ENCODE measurements around the gene CHST10. TPM values are rescaled to one million over a fixed set of nuclear protein-coding genes. Genes with fewer than 3 reads are reported as not detected.
"Not testable (repeated sequence)": the region's sequence is repeated elsewhere in the genome, so short reads cannot be mapped to it uniquely, and the experiment has no call there.

The CHST10 gene, protein sequence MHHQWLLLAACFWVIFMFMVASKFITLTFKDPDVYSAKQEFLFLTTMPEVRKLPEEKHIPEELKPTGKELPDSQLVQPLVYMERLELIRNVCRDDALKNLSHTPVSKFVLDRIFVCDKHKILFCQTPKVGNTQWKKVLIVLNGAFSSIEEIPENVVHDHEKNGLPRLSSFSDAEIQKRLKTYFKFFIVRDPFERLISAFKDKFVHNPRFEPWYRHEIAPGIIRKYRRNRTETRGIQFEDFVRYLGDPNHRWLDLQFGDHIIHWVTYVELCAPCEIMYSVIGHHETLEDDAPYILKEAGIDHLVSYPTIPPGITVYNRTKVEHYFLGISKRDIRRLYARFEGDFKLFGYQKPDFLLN
- total RNA-seq: 1 to 10 TPM; 3.3 to 4.5 TPM

DNA sequence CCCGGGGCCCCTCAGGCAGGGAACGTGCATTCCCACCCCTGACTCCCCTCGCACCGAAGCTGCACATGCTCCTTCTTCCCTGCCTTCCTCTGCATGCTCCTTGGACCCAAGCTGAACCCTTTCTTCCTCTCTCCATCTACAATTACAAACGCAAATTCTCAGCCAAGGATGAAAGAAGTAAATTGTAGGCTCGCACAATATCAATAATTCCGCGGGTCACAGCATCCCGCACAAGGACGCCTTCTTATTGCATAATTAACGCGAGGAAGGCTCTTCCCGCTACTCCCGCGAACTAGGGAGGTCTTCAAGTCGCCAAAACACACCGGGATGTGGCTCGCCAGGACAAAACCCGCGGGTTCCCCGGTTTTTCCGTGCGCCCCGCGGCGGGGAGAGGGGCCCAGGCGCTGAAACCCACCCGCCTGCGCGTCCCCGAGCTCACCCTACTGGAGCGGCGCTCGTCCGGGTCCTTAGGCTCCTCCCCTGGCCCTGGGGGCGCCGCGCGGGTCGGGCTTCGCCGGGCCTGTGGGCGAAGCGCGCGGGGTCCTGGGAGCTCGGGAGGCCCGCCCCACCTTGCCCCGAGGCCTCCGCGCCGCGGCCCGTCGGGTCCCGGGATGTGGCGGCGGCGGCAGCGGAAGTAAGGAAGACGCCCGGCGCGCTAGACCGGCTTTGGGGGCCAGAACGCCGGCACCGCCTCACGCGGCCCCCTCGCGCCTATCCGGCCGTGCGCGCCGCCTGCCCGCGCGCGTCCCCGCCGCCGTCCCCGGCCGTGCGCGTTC, at the start of gene CHST10:
CHST10 (minus strand) TSS at position 734 of the 776 bp plus-strand sequence. CDS start 10,993 bp downstream, outside the sequence.
- H3K4me1 Mint-ChIP-seq (ENCODE audit: low read depth): peaks cover 21% of the 10 kb centered on the region
- H3K27ac Mint-ChIP-seq: peak within 1 kb of the TSS; percentile 1
- intact Hi-C loops (cut with micrococcal nuclease): loop anchor here (2.0 kb wide), 1 partner anchor 146 kb away; the partner anchor contains the start of gene PDCL3
- H3K36me3 Mint-ChIP-seq (ENCODE audit: low read depth): no peaks in the 10 kb centered on the region
- CTCF ChIA-PET: interaction anchor here (0.6 to 1.1 kb wide), 2 partner anchors 132 to 283 kb away, joined by 3 to 4 read pairs; no protein-coding TSS in a partner anchor
- H3K27me3 Mint-ChIP-seq (ENCODE audit: low read depth): no peaks in the 10 kb centered on the region
- H3K9me3 Mint-ChIP-seq: no peaks in the 10 kb centered on the region
- DNase-seq: peak; percentile 57
- peak within 1 kb of the TSS; percentile 85 for H3K4me3 Mint-ChIP-seq

- H3K4me1 Mint-ChIP-seq (ENCODE audit: low read depth): no peaks in the 10 kb centered on the region
- DNase-seq: no peak
- no peaks in the 10 kb centered on the region for H3K36me3 Mint-ChIP-seq (ENCODE audit: low read depth)
- peaks cover 21% of the 10 kb centered on the region for H3K9me3 Mint-ChIP-seq
- peaks cover 3% of the 10 kb centered on the region for H3K27me3 Mint-ChIP-seq (ENCODE audit: low read depth)
- H3K27ac Mint-ChIP-seq: no peak overlapping the region
- intact Hi-C loops (cut with micrococcal nuclease): no loop called here
- CTCF ChIA-PET: interaction anchor here (0.7 kb wide), 1 partner anchor 22 kb away, joined by 3 read pairs; no protein-coding TSS in a partner anchor
- H3K4me3 Mint-ChIP-seq: no peak overlapping the region
These were observed 43.5 kb upstream of the CHST10 start for GRCh38 chr2:100460904-100461530.

GRCh38 chr2:100456357-100456756, 38.9 kb upstream of the CHST10 start:
- CTCF ChIA-PET: interaction anchor here (0.6 kb wide), 1 partner anchor 9 kb away, joined by 3 read pairs; no protein-coding TSS in a partner anchor
- H3K4me3 Mint-ChIP-seq; DNase-seq; intact Hi-C loops (cut with micrococcal nuclease); H3K27me3 Mint-ChIP-seq (ENCODE audit: low read depth); H3K4me1 Mint-ChIP-seq (ENCODE audit: low read depth); H3K27ac Mint-ChIP-seq; H3K36me3 Mint-ChIP-seq (ENCODE audit: low read depth): not testable (repeated sequence)
- peaks cover 26% of the 10 kb centered on the region for H3K9me3 Mint-ChIP-seq

DNA sequence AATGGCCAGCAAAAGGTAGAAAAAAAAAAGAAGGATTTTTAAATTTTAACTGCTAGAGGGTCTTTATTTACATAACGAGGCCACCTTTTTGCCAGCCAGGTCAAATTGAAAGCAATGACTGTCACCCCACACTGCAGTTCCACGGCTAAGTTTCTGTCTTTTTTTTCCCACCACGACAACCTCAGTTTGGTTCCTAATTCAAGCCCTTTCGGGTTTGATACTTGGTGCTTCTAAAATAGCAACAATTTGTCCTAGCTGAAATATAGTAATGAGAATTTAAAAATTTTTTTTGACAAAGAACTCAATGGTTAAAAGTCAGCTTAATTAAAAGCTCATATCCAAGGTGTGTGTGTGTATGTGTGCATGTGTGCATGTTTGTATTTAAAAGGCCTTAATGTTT, 36.4 kb upstream of the CHST10 start:
- intact Hi-C loops (cut with micrococcal nuclease): no loop called here
- Mint-ChIP-seq H3K27ac (no peak overlapping the region), H3K27me3 (ENCODE audit: low read depth) (peaks cover 3% of the 10 kb centered on the region), H3K36me3 (ENCODE audit: low read depth) (no peaks in the 10 kb centered on the region), H3K4me1 (ENCODE audit: low read depth) (no peaks in the 10 kb centered on the region), H3K9me3 (peaks cover 19% of the 10 kb centered on the region), H3K4me3 (no peak overlapping the region)
- CTCF ChIA-PET: interaction anchor here (0.6 kb wide), 1 partner anchor 156 kb away, joined by 5 read pairs; no protein-coding TSS in a partner anchor
- no peak for DNase-seq

DNA sequence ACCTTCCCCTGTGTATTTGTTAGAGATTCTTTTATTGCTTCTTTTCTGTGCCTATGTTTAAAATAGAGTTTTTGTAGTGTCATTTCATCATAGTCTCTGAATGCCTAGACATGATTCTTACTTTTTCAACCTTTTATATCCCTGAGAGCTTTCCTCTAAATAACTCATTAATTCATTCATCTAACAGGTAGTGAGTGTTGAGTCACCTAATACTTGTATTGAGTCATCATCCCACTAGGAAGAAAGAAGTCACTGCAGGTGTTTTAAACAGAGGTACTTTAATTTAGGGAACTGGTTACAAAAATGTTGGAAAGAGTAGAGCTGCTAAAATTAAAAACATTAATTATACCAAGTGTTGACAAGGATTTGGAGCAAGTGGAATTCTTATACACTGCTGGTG, 34.3 kb upstream of the CHST10 start:
- H3K4me3 Mint-ChIP-seq: no peak overlapping the region
- H3K27me3 Mint-ChIP-seq (ENCODE audit: low read depth): peaks cover 3% of the 10 kb centered on the region
- no peak for DNase-seq
- no peak overlapping the region for H3K27ac Mint-ChIP-seq
- intact Hi-C loops (cut with micrococcal nuclease): loop anchor here (2.0 kb wide), 1 partner anchor 111 kb away; the partner anchor contains the start of gene PDCL3
- CTCF ChIA-PET: no interaction called here
- H3K9me3 Mint-ChIP-seq: peaks cover 7% of the 10 kb centered on the region
- no peaks in the 10 kb centered on the region for H3K4me1 Mint-ChIP-seq (ENCODE audit: low read depth)
- H3K36me3 Mint-ChIP-seq (ENCODE audit: low read depth): no peaks in the 10 kb centered on the region

DNA sequence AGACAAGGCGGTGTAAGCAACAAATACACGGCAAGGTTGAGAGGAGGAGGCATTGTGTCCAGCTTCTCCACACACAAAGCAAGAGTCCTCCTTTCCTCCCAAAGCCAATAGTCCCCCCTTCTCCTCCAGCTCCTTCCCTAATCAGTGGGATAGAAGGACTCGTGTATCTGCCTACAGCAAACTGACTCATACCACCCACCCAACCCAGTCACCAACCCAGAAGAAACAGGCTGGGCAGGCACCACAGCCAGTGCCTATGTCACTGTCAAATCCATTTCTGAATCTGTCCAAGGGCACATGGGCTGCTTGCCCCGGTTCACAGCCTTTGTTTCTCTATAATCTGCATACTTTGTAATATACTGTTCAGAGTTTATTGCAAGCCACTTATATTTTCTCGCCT, 33.6 kb upstream of the CHST10 start:
- Mint-ChIP-seq H3K27me3 (ENCODE audit: low read depth) (peaks cover 3% of the 10 kb centered on the region), H3K9me3 (peaks cover 5% of the 10 kb centered on the region), H3K4me1 (ENCODE audit: low read depth) (no peaks in the 10 kb centered on the region), H3K4me3 (no peak overlapping the region), H3K27ac (no peak overlapping the region), H3K36me3 (ENCODE audit: low read depth) (no peaks in the 10 kb centered on the region)
- CTCF ChIA-PET: interaction anchor here (1.1 kb wide), 1 partner anchor 107 kb away, joined by 3 read pairs; no protein-coding TSS in a partner anchor
- intact Hi-C loops (cut with micrococcal nuclease): loop anchor here (2.0 kb wide), 1 partner anchor 112 kb away; the partner anchor contains the start of gene PDCL3
- no peak for DNase-seq

DNA sequence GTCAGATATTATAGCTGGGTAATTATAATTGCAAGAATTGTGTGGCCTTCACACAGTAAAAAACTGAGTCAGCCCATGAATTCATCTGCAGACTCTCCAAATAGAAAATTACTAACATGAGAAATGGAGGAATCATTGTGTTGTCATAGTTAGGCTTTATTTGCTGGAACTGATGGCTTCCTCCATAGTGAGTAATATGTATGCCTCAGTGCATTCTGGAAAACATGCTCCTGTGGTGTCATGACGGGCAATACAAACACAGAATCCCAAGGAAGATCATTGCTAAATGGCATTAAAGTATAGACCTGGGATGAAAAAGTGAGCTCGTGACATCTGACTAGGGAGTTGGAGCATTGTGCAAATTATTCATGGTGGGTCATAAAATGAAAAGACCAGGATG, 29.2 kb upstream of the CHST10 start:
- H3K27me3 Mint-ChIP-seq (ENCODE audit: low read depth): no peaks in the 10 kb centered on the region
- no peaks in the 10 kb centered on the region for H3K4me1 Mint-ChIP-seq (ENCODE audit: low read depth)
- no peak for DNase-seq
- CTCF ChIA-PET: no interaction called here
- H3K36me3 Mint-ChIP-seq (ENCODE audit: low read depth): no peaks in the 10 kb centered on the region
- intact Hi-C loops (cut with micrococcal nuclease): no loop called here
- no peak overlapping the region for H3K4me3 Mint-ChIP-seq
- no peak overlapping the region for H3K27ac Mint-ChIP-seq
- no peaks in the 10 kb centered on the region for H3K9me3 Mint-ChIP-seq

- CTCF ChIA-PET: interaction anchor here (0.7 kb wide), 1 partner anchor 1593 kb away, joined by 3 read pairs; no protein-coding TSS in a partner anchor
- DNase-seq: no peak
- intact Hi-C loops (cut with micrococcal nuclease): no loop called here
- Mint-ChIP-seq H3K4me1 (ENCODE audit: low read depth) (no peaks in the 10 kb centered on the region), H3K9me3 (no peaks in the 10 kb centered on the region), H3K27me3 (ENCODE audit: low read depth) (no peaks in the 10 kb centered on the region), H3K4me3 (no peak overlapping the region), H3K36me3 (ENCODE audit: low read depth) (no peaks in the 10 kb centered on the region), H3K27ac (no peak overlapping the region)
These were observed 20.3 kb upstream of the CHST10 start for GRCh38 chr2:100437751-100438150.

- Mint-ChIP-seq H3K27ac (no peak overlapping the region), H3K9me3 (peaks cover 11% of the 10 kb centered on the region), H3K36me3 (ENCODE audit: low read depth) (no peaks in the 10 kb centered on the region), H3K27me3 (ENCODE audit: low read depth) (no peaks in the 10 kb centered on the region), H3K4me1 (ENCODE audit: low read depth) (peaks cover 4% of the 10 kb centered on the region), H3K4me3 (no peak overlapping the region)
- CTCF ChIA-PET: interaction anchor here (0.6 kb wide), 1 partner anchor 19 kb away, joined by 5 read pairs; no protein-coding TSS in a partner anchor
- DNase-seq: no peak
- intact Hi-C loops (cut with micrococcal nuclease): loop anchor here (5.0 kb wide), 2 partner anchors 178 to 558 kb away; no protein-coding TSS in a partner anchor
These were observed 12.3 kb upstream of the CHST10 start for GRCh38 chr2:100429726-100430125.

DNA sequence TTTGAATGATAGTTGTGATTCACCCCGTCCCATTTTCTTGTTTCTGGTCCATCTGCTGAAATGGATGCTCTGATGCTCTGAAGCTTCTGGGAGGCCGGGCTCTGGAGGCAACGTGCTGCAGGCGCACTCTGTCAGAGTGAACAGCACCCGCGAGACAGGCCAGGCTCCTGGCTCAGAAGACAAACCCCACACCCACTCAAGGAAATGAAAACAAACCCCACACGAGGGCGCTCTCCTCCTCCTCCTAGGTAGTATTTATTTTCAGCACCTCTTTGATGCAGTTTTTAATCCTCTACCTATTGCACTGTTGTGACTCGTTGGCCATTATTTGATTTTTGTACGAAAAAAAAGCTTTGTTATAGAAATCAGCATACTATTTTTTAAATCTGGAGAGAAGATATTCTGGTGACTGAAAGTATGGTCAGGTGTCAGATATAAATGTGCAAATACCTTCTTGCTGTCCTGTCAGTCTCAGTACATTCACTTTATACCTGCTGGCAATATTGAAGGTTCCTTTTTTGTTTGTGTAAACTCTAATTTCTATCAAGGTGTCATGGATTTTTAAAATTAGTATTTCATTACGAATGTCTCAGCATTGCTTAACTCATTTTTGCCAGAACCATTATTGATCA, 10.3 kb upstream of the CHST10 start:
- peak; percentile 89 for DNase-seq
- H3K27ac Mint-ChIP-seq: no peak overlapping the region
- peaks cover 11% of the 10 kb centered on the region for H3K9me3 Mint-ChIP-seq
- CTCF ChIA-PET: interaction anchor here (0.6 kb wide), 3 partner anchors 121 to 153 kb away, joined by 3 to 5 read pairs (median 5); no protein-coding TSS in a partner anchor
- no peaks in the 10 kb centered on the region for H3K36me3 Mint-ChIP-seq (ENCODE audit: low read depth)
- H3K27me3 Mint-ChIP-seq (ENCODE audit: low read depth): no peaks in the 10 kb centered on the region
- no peak overlapping the region for H3K4me3 Mint-ChIP-seq
- intact Hi-C loops (cut with micrococcal nuclease): loop anchor here (5.0 kb wide), 2 partner anchors 180 to 560 kb away; no protein-coding TSS in a partner anchor
- peaks cover 4% of the 10 kb centered on the region for H3K4me1 Mint-ChIP-seq (ENCODE audit: low read depth)

GRCh38 chr2:100427111-100427510, 9.6 kb upstream of the CHST10 start:
- Mint-ChIP-seq H3K27me3 (ENCODE audit: low read depth) (no peaks in the 10 kb centered on the region), H3K36me3 (ENCODE audit: low read depth) (no peaks in the 10 kb centered on the region), H3K4me1 (ENCODE audit: low read depth) (peaks cover 4% of the 10 kb centered on the region), H3K4me3 (no peak overlapping the region), H3K27ac (no peak overlapping the region), H3K9me3 (peaks cover 11% of the 10 kb centered on the region)
- intact Hi-C loops (cut with micrococcal nuclease): loop anchor here (5.0 kb wide), 2 partner anchors 180 to 560 kb away; no protein-coding TSS in a partner anchor
- CTCF ChIA-PET: interaction anchor here (0.6 kb wide), 1 partner anchor 123 kb away, joined by 5 read pairs; no protein-coding TSS in a partner anchor
- DNase-seq: no peak
